Limb (tissue), 2 donors: ENCODE results near the gene PCNX4.
"Not testable (repeated sequence)": the region's sequence is repeated elsewhere in the genome, so short reads cannot be mapped to it uniquely, and the experiment has no call there.

ENCODE experiments used
- DNase-seq, 2 donors: peaks; one replicate each; pipeline ENCODE4 v3.0.0-alpha.2; 2016; ENCODE audit errors: extremely low spot score in 2 of 2

The PCNX4 gene

GRCh38 chr14:60091550-60092525 is at the start of gene PCNX4:
Gene PCNX4 (plus strand): TSS chr14:60091923. CDS start chr14:60107639, 15,716 bp downstream.
- DNase-seq = peak; percentile 96 to 99

- not testable (repeated sequence) for DNase-seq
Observed at GRCh38 chr14:60047976-60048375, 43.7 kb upstream of the PCNX4 start.

- DNase-seq = peak; percentile 44 to 75
Observed at GRCh38 chr14:60051721-60052221, 40.0 kb upstream of the PCNX4 start.

GRCh38 chr14:60058087-60058486 is 33.6 kb upstream of the PCNX4 start:
- no peak for DNase-seq

GRCh38 chr14:60061371-60061770 is 30.4 kb upstream of the PCNX4 start:
- DNase-seq = no peak

GRCh38 chr14:60064491-60065072 is 27.1 kb upstream of the PCNX4 start:
- DNase-seq = no peak

GRCh38 chr14:60067882-60068281 is 23.8 kb upstream of the PCNX4 start:
- DNase-seq = no peak

GRCh38 chr14:60079723-60080122 is 12.0 kb upstream of the PCNX4 start:
- no peak for DNase-seq

GRCh38 chr14:60085085-60085484 is 6.6 kb upstream of the PCNX4 start:
- no peak for DNase-seq

GRCh38 chr14:60085693-60086092 is 6.0 kb upstream of the PCNX4 start:
- no peak for DNase-seq

GRCh38 chr14:60087668-60088067 is 4.1 kb upstream of the PCNX4 start:
- no peak for DNase-seq

- no peak for DNase-seq
Observed at GRCh38 chr14:60089221-60089620, 2.5 kb upstream of the PCNX4 start.

GRCh38 chr14:60090864-60091519 is 731 bp upstream of the PCNX4 start:
- DNase-seq = peak; percentile 63 to 86

- DNase-seq = peak in 1 of 2 donors; percentile 55
Observed at GRCh38 chr14:60092526-60092920, 800 bp downstream of the PCNX4 start.

- DNase-seq = no peak
Observed at GRCh38 chr14:60093080-60093479, 1.4 kb downstream of the PCNX4 start.

- no peak for DNase-seq
Observed at GRCh38 chr14:60093606-60094005, 1.9 kb downstream of the PCNX4 start.

GRCh38 chr14:60094306-60094897 is 2.7 kb downstream of the PCNX4 start:
- DNase-seq = no peak

GRCh38 chr14:60095231-60095630 is 3.5 kb downstream of the PCNX4 start:
- no peak for DNase-seq

GRCh38 chr14:60095781-60096450 is 4.2 kb downstream of the PCNX4 start:
- no peak for DNase-seq

- DNase-seq = no peak
Observed at GRCh38 chr14:60097974-60098373, 6.3 kb downstream of the PCNX4 start.

- not testable (repeated sequence) for DNase-seq
Observed at GRCh38 chr14:60099855-60100254, 8.1 kb downstream of the PCNX4 start.
